Measurements from ENCODE around the gene CTSG.
A peak's percentile ranks its signal among the peaks of the same experiment; 100 is the strongest.
"Not testable (repeated sequence)": the region's sequence is repeated elsewhere in the genome, so short reads cannot be mapped to it uniquely, and the experiment has no call there.

Gene CTSG

DNA sequence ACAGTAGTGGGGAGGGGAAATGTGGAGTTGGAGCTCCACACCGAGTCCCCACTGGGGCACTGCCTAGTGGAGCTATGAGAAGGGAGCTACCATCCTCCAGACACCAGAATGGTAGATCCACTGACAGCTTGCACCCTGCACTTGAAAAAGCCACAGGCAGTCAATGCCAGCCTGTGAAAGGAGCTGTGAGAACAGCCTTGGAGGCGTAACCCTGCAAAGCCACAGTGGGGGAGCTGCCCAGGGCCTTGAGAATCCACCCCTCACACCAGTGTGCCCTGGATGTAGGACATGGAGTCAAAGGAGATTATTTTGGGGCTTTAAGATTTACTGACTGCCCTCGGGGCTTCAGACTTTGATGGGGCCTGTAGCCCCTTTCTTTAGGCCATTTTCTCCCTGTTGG is 12.5 kb downstream of the CTSG start (continued):
- TF ChIP-seq PRDM1 (tag by site-specific recombination; IDR thresholded peaks at IDR 0.05) (no peak), ZNF350 (tag by site-specific recombination; IDR thresholded peaks at IDR 0.05) (no peak)

DNA sequence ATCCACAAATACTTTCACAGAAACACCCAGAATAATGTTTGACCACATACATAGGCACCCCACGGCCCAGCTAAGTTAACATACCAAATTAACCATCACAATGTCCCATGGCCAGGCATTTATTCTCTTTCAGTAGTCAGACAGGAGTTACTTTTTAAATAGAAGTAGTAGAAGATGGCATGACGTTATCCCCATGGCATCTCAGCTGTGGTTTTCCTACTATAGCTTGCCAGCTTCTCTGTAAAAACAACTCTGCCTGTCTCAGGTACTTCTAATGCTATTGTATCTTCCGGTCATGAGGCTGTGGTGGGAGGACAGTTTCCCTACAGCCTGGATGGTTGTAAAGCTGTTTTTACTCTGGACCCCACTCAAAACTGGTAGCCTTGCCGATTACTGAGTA is 19.3 kb downstream of the CTSG start:
- Histone ChIP-seq H3K9me3 (ENCODE audit: control insufficient read depth, insufficient read depth, low read depth, low read length) (no peaks in the 10 kb centered on the region), H3K4me3 (ENCODE audit: low read depth, low read length) (no peak overlapping the region), H3K27ac (ENCODE audit: extremely low read depth, low read depth, low read length) (no peak overlapping the region), H3K36me3 (ENCODE audit: control insufficient read depth in 2 of 2, insufficient read depth in 1 of 2, low read length in 2 of 2) (no peaks in the 10 kb centered on the region), H3K4me1 (ENCODE audit: control insufficient read depth, insufficient read depth, low read length) (no peaks in the 10 kb centered on the region)
- POLR2A ChIA-PET, result no interaction called here
- TF ChIP-seq, protein P1, sequence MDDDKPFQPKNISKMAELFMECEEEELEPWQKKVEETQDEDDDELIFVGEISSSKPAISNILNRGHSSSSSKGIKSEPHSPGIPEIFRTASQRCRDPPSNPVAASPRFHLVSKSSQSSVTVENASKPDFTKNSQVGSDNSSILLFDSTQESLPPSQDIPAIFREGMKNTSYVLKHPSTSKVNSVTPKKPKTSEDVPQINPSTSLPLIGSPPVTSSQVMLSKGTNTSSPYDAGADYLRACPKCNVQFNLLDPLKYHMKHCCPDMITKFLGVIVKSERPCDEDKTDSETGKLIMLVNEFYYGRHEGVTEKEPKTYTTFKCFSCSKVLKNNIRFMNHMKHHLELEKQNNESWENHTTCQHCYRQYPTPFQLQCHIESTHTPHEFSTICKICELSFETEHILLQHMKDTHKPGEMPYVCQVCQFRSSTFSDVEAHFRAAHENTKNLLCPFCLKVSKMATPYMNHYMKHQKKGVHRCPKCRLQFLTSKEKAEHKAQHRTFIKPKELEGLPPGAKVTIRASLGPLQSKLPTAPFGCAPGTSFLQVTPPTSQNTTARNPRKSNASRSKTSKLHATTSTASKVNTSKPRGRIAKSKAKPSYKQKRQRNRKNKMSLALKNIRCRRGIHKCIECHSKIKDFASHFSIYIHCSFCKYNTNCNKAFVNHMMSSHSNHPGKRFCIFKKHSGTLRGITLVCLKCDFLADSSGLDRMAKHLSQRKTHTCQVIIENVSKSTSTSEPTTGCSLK (tag by site-specific recombination; IDR thresholded peaks at IDR 0.05), result no peak
- TF ChIP-seq PRDM1 (tag by site-specific recombination; IDR thresholded peaks at IDR 0.05) (no peak), OSR2 (tag by site-specific recombination; IDR thresholded peaks at IDR 0.05) (0 out of 2 replicates have a peak, but pooled peaks have one; percentile 17), ZNF366 (tag by site-specific recombination; conservative IDR thresholded peaks at IDR 0.05) (no peak), SP7 (tag by site-specific recombination; IDR thresholded peaks at IDR 0.05) (no peak)
- CTCF ChIA-PET, result interaction anchor here (0.6 kb wide), 1 partner anchor 48 kb away, joined by 3 read pairs; no protein-coding TSS in a partner anchor

DNA sequence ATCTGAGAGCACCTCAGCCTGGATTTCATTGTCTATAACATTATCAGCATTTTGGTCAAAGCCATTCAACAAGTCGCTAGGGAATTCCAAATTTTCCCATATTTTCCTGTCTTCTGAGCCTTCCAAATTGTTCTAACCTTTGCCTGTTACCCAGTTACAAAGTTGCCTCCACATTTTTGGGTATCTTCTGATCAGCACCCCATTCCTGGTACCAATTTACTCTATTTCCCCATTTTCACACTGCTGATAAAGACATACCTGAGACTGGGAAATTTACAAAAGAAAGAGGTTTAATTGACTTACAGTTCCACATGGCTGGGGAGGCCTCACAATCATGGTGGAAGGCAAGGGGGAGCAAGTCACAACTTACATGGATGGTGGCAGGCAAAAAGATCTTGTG is 27.0 kb downstream of the CTSG start:
- CTCF ChIA-PET; H3K27ac ChIP-seq (ENCODE audit: extremely low read depth, low read depth, low read length); POLR2A ChIA-PET; H3K9me3 ChIP-seq (ENCODE audit: control insufficient read depth, insufficient read depth, low read depth, low read length); H3K4me1 ChIP-seq (ENCODE audit: control insufficient read depth, insufficient read depth, low read length); H3K4me3 ChIP-seq (ENCODE audit: low read depth, low read length); H3K36me3 ChIP-seq (ENCODE audit: control insufficient read depth in 2 of 2, insufficient read depth in 1 of 2, low read length in 2 of 2): not testable (repeated sequence)
- peak; percentile 79; the same call in 1 of the 2 replicates for TF ChIP-seq ZNF707 (tag by site-specific recombination; IDR thresholded peaks at IDR 0.05)

DNA sequence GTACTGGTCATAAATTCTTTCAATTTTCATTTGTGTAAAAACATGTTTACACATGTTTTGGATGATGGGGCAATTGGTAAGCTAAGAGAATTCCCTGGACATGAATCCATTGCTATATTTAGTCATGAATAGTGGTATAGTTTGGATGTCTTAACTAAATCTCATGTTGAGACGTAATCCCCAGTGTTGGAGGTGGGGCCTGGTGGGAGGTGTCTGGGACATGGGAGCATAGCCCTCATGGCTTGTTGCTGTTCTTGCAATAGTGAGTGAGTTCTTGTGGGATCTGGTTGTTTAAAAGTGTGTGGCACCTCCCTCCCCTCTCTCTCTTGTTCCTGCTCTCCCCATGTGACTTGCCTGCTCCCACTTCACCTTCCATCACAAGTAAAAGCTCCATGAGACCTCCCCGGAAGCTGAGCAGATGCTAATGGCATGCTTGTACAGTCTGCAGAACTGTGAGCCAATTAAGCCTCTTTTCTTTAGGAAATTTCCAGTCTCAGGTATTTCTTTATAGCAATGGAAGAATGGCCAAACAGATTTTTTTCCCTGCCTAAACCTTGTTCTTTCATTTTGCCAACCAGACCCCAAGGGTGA is 33.6 kb downstream of the CTSG start:
- ChIA-PET CTCF (no interaction called here), POLR2A (no interaction called here)
- H3K4me1 ChIP-seq (ENCODE audit: control insufficient read depth, insufficient read depth, low read length), result no peaks in the 10 kb centered on the region
- H3K4me3 ChIP-seq (ENCODE audit: low read depth, low read length), result no peak overlapping the region
- no peak for TF ChIP-seq ZNF155 (tag by site-specific recombination; IDR thresholded peaks at IDR 0.05)
- no peak for TF ChIP-seq ZFP41 (tag by site-specific recombination; IDR thresholded peaks at IDR 0.05; ENCODE audit: borderline replicate concordance)
- TF ChIP-seq ZNF610 (tag by site-specific recombination; IDR thresholded peaks at IDR 0.05; ENCODE audit: borderline replicate concordance), result no peak
- TF ChIP-seq, protein P2, sequence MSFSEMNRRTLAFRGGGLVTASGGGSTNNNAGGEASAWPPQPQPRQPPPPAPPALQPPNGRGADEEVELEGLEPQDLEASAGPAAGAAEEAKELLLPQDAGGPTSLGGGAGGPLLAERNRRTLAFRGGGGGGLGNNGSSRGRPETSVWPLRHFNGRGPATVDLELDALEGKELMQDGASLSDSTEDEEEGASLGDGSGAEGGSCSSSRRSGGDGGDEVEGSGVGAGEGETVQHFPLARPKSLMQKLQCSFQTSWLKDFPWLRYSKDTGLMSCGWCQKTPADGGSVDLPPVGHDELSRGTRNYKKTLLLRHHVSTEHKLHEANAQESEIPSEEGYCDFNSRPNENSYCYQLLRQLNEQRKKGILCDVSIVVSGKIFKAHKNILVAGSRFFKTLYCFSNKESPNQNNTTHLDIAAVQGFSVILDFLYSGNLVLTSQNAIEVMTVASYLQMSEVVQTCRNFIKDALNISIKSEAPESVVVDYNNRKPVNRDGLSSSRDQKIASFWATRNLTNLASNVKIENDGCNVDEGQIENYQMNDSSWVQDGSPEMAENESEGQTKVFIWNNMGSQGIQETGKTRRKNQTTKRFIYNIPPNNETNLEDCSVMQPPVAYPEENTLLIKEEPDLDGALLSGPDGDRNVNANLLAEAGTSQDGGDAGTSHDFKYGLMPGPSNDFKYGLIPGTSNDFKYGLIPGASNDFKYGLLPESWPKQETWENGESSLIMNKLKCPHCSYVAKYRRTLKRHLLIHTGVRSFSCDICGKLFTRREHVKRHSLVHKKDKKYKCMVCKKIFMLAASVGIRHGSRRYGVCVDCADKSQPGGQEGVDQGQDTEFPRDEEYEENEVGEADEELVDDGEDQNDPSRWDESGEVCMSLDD (tag by site-specific recombination; IDR thresholded peaks at IDR 0.05), result no peak
- TF ChIP-seq ZNF785 (tag by site-specific recombination; IDR thresholded peaks at IDR 0.05), result no peak
- TF ChIP-seq PRDM1 (tag by site-specific recombination; IDR thresholded peaks at IDR 0.05), result no peak
- TF ChIP-seq SCRT1 (tag by site-specific recombination; IDR thresholded peaks at IDR 0.05; ENCODE audit: borderline replicate concordance), result no peak
- no peak for TF ChIP-seq GFI1B (tag by site-specific recombination; IDR thresholded peaks at IDR 0.05)
- TF ChIP-seq HOXC10 (CRISPR knock-in tag; IDR thresholded peaks at IDR 0.05), result no peak
- TF ChIP-seq, protein P3, sequence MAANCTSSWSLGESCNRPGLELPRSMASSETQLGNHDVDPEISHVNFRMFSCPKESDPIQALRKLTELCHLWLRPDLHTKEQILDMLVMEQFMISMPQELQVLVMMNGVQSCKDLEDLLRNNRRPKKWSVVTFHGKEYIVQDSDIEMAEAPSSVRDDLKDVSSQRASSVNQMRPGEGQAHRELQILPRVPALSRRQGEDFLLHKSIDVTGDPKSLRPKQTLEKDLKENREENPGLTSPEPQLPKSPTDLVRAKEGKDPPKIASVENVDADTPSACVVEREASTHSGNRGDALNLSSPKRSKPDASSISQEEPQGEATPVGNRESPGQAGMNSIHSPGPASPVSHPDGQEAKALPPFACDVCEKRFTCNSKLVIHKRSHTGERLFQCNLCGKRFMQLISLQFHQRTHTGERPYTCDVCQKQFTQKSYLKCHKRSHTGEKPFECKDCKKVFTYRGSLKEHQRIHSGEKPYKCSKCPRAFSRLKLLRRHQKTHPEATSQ (tag by site-specific recombination; IDR thresholded peaks at IDR 0.05), result no peak
- TF ChIP-seq ZEB2 (tag by site-specific recombination; IDR thresholded peaks at IDR 0.05), result no peak
- no peak for TF ChIP-seq ZNF311 (tag by site-specific recombination; IDR thresholded peaks at IDR 0.05; ENCODE audit: borderline replicate concordance)
- TF ChIP-seq, protein P4, sequence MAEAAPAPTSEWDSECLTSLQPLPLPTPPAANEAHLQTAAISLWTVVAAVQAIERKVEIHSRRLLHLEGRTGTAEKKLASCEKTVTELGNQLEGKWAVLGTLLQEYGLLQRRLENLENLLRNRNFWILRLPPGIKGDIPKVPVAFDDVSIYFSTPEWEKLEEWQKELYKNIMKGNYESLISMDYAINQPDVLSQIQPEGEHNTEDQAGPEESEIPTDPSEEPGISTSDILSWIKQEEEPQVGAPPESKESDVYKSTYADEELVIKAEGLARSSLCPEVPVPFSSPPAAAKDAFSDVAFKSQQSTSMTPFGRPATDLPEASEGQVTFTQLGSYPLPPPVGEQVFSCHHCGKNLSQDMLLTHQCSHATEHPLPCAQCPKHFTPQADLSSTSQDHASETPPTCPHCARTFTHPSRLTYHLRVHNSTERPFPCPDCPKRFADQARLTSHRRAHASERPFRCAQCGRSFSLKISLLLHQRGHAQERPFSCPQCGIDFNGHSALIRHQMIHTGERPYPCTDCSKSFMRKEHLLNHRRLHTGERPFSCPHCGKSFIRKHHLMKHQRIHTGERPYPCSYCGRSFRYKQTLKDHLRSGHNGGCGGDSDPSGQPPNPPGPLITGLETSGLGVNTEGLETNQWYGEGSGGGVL (tag by site-specific recombination; IDR thresholded peaks at IDR 0.05), result no peak
- no peak for TF ChIP-seq SALL2 (tag by site-specific recombination; IDR thresholded peaks at IDR 0.05; ENCODE audit: borderline replicate concordance)
- no peak for TF ChIP-seq ZBTB21 (tag by site-specific recombination; IDR thresholded peaks at IDR 0.05)
- no peaks in the 10 kb centered on the region for H3K9me3 ChIP-seq (ENCODE audit: control insufficient read depth, insufficient read depth, low read depth, low read length)
- H3K27ac ChIP-seq (ENCODE audit: extremely low read depth, low read depth, low read length), result no peak overlapping the region
- H3K36me3 ChIP-seq (ENCODE audit: control insufficient read depth in 2 of 2, insufficient read depth in 1 of 2, low read length in 2 of 2), result no peaks in the 10 kb centered on the region

Measured in HEK293 (cell line).